Smooth muscle cell (in vitro differentiated cells): Measurements from ENCODE around the gene KRT222. TPM values are rescaled to one million over a fixed set of nuclear protein-coding genes. Genes with fewer than 3 reads are reported as not detected.
A peak's percentile ranks its signal among the peaks of the same experiment; 100 is the strongest.

Source experiments
- DNase-seq: peaks from one replicate; lab custom pipeline; 2025; ENCODE audit not compliant: unreplicated experiment; lab: John Stamatoyannopoulos, UW
- H2AFZ ChIP-seq: fragments of 200-600 bp; sonication (generic); 2 replicates; pipeline ENCODE4 v1.6.0; 2016; ENCODE audit warnings: antibody characterized with exemption, low read depth, mild to moderate bottlenecking
- H3F3A ChIP-seq: fragments of 200-600 bp; sonication (generic); 2 replicates; pipeline ENCODE4 v1.6.0; 2017; ENCODE audit warnings: antibody characterized with exemption, low read depth
- H3K27ac ChIP-seq: fragments of 200-600 bp; sonication (generic); 2 replicates; pipeline ENCODE4 v1.5.1; 2016; ENCODE audit warnings: low read depth, mild to moderate bottlenecking
- H3K27me3 ChIP-seq: fragments of 200-600 bp; sonication (generic); 2 replicates; pipeline ENCODE4 v1.6.1; 2016; ENCODE audit warnings: low read depth, mild to moderate bottlenecking
- H3K36me3 ChIP-seq: fragments of 200-600 bp; sonication (generic); 2 replicates; pipeline ENCODE4 v1.5.1; 2016; ENCODE audit warnings: low read depth
- H3K4me1 ChIP-seq: fragments of 200-600 bp; sonication (generic); 2 replicates; pipeline ENCODE4 v1.5.1; 2016; ENCODE audit warnings: low read depth
- H3K4me2 ChIP-seq: fragments of 200-600 bp; sonication (generic); 2 replicates; pipeline ENCODE4 v1.6.0; 2016; ENCODE audit warnings: mild to moderate bottlenecking
- H3K4me3 ChIP-seq: fragments of 200-600 bp; sonication (generic); 2 replicates; pipeline ENCODE4 v1.5.1; 2016; ENCODE audit warnings: mild to moderate bottlenecking
- H3K79me2 ChIP-seq: fragments of 200-600 bp; sonication (generic); 2 replicates; pipeline ENCODE4 v1.6.0; 2016; ENCODE audit warnings: low read depth, mild to moderate bottlenecking
- H3K9ac ChIP-seq: fragments of 200-600 bp; sonication (generic); 2 replicates; pipeline ENCODE4 v1.6.0; 2016; ENCODE audit warnings: low read depth
- H3K9me3 ChIP-seq: fragments of 200-600 bp; sonication (generic); replicated peaks from 2 replicates; pipeline ENCODE4 v1.5.1; 2016; ENCODE audit warnings: low read depth
- H4K20me1 ChIP-seq: fragments of 200-600 bp; sonication (generic); 2 replicates; pipeline ENCODE4 v1.6.0; 2016; ENCODE audit warnings: low read depth
- WGBS: methylation state at CpG from one replicate; pipeline ENCODE4 v1.1.7; 2016; ENCODE audit warnings: low lambda C conversion rate; 5-methylcytosine and 5-hydroxymethylcytosine counted together
- polyA plus RNA-seq: library from polyadenylated mRNA; unstranded; fragments of >200 nt; fragmentation: Nextera tagmentation; extraction: Ambion mirVana; gene quantifications from 2 replicates; pipeline ENCODE4 v1.2.1, GENCODE V29; 2016
- total RNA-seq: library from RNA; depleted of rRNA; stranded (reverse); fragments of >200 nt; gene quantifications from 2 replicates; pipeline ENCODE4 v1.2.3, GENCODE V29; 2014
- TF ChIP-seq, protein P1 (sequence below): fragments of 200-600 bp; sonication (generic); IDR thresholded peaks from 2 replicates; pipeline ENCODE4 v1.5.1; 2017; ENCODE audit warnings: borderline replicate concordance, mild to moderate bottlenecking, antibody characterized with exemption; ENCODE audit not compliant: insufficient read depth, poor library complexity, severe bottlenecking

KRT222 gene
- not detected in 2 replicates for total RNA-seq
- polyA plus RNA-seq, result not detected in 2 replicates

DNA sequence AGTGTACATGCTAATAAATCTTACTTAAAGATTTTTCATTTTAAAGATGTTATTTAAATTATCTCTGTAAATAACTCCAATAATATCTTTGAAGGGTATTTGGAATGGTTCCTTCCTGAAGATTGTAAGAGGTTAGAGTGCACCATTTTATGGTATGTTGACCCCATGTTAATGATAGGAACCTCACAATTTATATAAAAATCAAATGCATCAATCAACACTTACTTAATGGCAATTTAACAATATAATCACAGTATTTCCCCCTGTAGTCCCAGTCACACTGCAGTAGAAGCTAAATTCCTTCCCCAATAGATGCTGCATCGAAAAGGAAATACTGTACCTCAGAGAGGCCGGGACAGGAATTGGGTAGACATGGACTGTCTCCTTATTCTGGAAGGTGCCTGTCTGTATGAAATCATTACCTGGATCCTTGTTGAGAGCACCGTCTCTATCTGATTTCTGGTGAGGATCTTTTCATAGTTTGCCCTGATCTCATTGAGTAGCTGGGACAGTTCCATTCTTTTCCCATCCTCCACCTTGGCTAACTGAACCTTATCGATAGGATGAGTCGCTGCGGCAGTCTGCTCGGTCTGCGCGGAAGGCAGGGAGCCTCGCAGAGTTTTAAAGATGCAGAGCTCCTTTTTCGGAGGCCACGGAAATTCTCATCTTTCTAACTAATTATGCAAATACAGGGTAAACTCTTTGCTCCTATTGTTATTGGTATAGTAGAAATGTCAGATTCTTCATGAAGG lies at the start of gene KRT222:
Gene KRT222, minus strand, starts transcription at position 596 of the 752 bp plus-strand sequence. Its CDS starts 78 bp downstream, at position 518.
- H2AFZ ChIP-seq, result peak within 1 kb of the TSS; percentile 98
- no peaks in the 10 kb centered on the region for H3K79me2 ChIP-seq
- H3K27ac ChIP-seq, result no peak within 1 kb of the TSS
- H3K36me3 ChIP-seq, result no peaks in the 10 kb centered on the region
- H3K4me1 ChIP-seq, result no peaks in the 10 kb centered on the region
- H3K27me3 ChIP-seq, result no peaks in the 10 kb centered on the region
- H3K4me3 ChIP-seq, result peak within 1 kb of the TSS; percentile 47
- WGBS, result 16% methylated on average over 12 of the region's 12 CpGs
- TF ChIP-seq, protein P1, sequence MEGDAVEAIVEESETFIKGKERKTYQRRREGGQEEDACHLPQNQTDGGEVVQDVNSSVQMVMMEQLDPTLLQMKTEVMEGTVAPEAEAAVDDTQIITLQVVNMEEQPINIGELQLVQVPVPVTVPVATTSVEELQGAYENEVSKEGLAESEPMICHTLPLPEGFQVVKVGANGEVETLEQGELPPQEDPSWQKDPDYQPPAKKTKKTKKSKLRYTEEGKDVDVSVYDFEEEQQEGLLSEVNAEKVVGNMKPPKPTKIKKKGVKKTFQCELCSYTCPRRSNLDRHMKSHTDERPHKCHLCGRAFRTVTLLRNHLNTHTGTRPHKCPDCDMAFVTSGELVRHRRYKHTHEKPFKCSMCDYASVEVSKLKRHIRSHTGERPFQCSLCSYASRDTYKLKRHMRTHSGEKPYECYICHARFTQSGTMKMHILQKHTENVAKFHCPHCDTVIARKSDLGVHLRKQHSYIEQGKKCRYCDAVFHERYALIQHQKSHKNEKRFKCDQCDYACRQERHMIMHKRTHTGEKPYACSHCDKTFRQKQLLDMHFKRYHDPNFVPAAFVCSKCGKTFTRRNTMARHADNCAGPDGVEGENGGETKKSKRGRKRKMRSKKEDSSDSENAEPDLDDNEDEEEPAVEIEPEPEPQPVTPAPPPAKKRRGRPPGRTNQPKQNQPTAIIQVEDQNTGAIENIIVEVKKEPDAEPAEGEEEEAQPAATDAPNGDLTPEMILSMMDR, result no peak
- no peaks in the 10 kb centered on the region for H3K9me3 ChIP-seq
- no peaks in the 10 kb centered on the region for H3F3A ChIP-seq
- no peaks in the 10 kb centered on the region for H4K20me1 ChIP-seq
- H3K9ac ChIP-seq, result no peak within 1 kb of the TSS
- H3K4me2 ChIP-seq, result peak within 1 kb of the TSS; percentile 90
- DNase-seq, result no peak

GRCh38 chr17:40714473-40714872 lies 49.5 kb upstream of the KRT222 start:
- Histone ChIP-seq H3K4me2 (no peak overlapping the region), H3K4me1 (no peaks in the 10 kb centered on the region), H2AFZ (no peak overlapping the region), H3K4me3 (no peak overlapping the region), H3K9me3 (no peaks in the 10 kb centered on the region), H4K20me1 (no peaks in the 10 kb centered on the region), H3K36me3 (no peaks in the 10 kb centered on the region), H3K27me3 (peaks cover 6% of the 10 kb centered on the region), H3K79me2 (no peaks in the 10 kb centered on the region), H3K9ac (no peak overlapping the region), H3F3A (no peaks in the 10 kb centered on the region), H3K27ac (no peak overlapping the region)
- TF ChIP-seq, protein P1, result no peak
- 81% methylated on average over 6 of the region's 6 CpGs for WGBS
- no peak for DNase-seq

GRCh38 chr17:40707745-40708144 lies 42.8 kb upstream of the KRT222 start:
- Histone ChIP-seq H3K4me2 (no peak overlapping the region), H3K4me3 (no peak overlapping the region), H3F3A (no peaks in the 10 kb centered on the region), H3K9me3 (no peaks in the 10 kb centered on the region), H3K27ac (no peak overlapping the region), H3K79me2 (no peaks in the 10 kb centered on the region), H4K20me1 (no peaks in the 10 kb centered on the region), H2AFZ (no peak overlapping the region), H3K36me3 (no peaks in the 10 kb centered on the region), H3K4me1 (no peaks in the 10 kb centered on the region), H3K9ac (no peak overlapping the region), H3K27me3 (peaks cover 15% of the 10 kb centered on the region)
- TF ChIP-seq, protein P1, result no peak
- WGBS, result 88% methylated on average over 7 of the region's 7 CpGs
- DNase-seq, result no peak

DNA sequence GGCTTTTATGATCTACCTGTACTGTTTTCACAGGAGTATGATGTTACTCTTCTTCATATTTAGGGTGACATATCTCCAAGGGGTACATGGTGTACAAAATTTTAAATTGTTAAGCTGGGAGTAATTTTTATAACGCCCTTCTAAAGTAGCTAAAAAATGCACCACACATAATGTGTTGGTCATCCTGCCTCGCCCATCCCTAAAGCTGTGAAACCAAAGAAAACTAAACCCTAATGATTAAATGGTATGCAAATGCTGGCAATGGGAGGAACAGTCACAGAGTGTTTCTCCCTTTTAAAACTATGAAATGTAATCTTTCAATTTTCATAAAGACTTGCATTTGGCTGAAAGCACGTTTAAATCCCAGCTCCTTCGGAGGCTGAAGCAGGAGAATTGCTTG lies 40.6 kb upstream of the KRT222 start:
- Histone ChIP-seq H3K79me2 (no peaks in the 10 kb centered on the region), H3K4me3 (no peak overlapping the region), H3K36me3 (no peaks in the 10 kb centered on the region), H3K27ac (no peak overlapping the region), H3K4me2 (no peak overlapping the region), H3K27me3 (peaks cover 15% of the 10 kb centered on the region), H2AFZ (no peak overlapping the region), H3K9me3 (no peaks in the 10 kb centered on the region), H3F3A (no peaks in the 10 kb centered on the region), H3K4me1 (no peaks in the 10 kb centered on the region), H4K20me1 (no peaks in the 10 kb centered on the region), H3K9ac (no peak overlapping the region)
- no peak for DNase-seq
- 69% methylated on average over 4 of the region's 4 CpGs for WGBS
- TF ChIP-seq, protein P1, result no peak
